GM12875 (cell line): ENCODE results near the gene PRSS53.
A peak's percentile ranks its signal among the peaks of the same experiment; 100 is the strongest.

ENCODE experiments used
- H3K4me3 ChIP-seq: one replicate; pipeline ENCODE4 v1.5.1; 2011; ENCODE audit warnings: low read depth, low read length, control low read depth
- CTCF ChIP-seq: IDR thresholded peaks from 2 replicates; pipeline ENCODE4 v1.5.1; 2011; ENCODE audit warnings: low read depth, mild to moderate bottlenecking, control low read depth, inconsistent platforms, low read length, moderate library complexity, borderline replicate concordance; ENCODE audit not compliant: insufficient read depth

The PRSS53 gene

GRCh38 chr16:31129568-31130335 is 41.0 kb upstream of the PRSS53 start:
- no peak for TF ChIP-seq CTCF
- no peak overlapping the region for H3K4me3 ChIP-seq

- no peak overlapping the region for H3K4me3 ChIP-seq
- no peak for TF ChIP-seq CTCF
Measured at GRCh38 chr16:31128711-31129567, 40.2 kb upstream of the PRSS53 start.

- no peak overlapping the region for H3K4me3 ChIP-seq
- no peak for TF ChIP-seq CTCF
Measured at GRCh38 chr16:31127182-31127581, 38.4 kb upstream of the PRSS53 start.

GRCh38 chr16:31125844-31126243 is 37.1 kb upstream of the PRSS53 start:
- H3K4me3 ChIP-seq: no peak overlapping the region
- no peak for TF ChIP-seq CTCF

- no peak overlapping the region for H3K4me3 ChIP-seq
- TF ChIP-seq CTCF: no peak
Measured at GRCh38 chr16:31120129-31120528, 31.4 kb upstream of the PRSS53 start.

- H3K4me3 ChIP-seq: peak overlapping the region; percentile 72
- no peak for TF ChIP-seq CTCF
Measured at GRCh38 chr16:31118223-31119155, 29.7 kb upstream of the PRSS53 start.
